KBM-7 (cell line): Measurements from ENCODE around the gene SERPINA10.
"Not testable (repeated sequence)": the region's sequence is repeated elsewhere in the genome, so short reads cannot be mapped to it uniquely, and the experiment has no call there.

Experiments
- DNase-seq: peaks from one replicate; pipeline ENCODE4 v3.0.0-alpha.2; 2015
- in situ Hi-C: fragments of 300-500 bp; cut with MboI; formaldehyde crosslinking; loops from 2 replicates; pipeline ENCODE4 v1.14.3; 2020; ENCODE audit warnings: low sequenced_read_pairs, low pct_unique_long_range_greater_than_20kb, mixed read lengths

Gene SERPINA10

DNA sequence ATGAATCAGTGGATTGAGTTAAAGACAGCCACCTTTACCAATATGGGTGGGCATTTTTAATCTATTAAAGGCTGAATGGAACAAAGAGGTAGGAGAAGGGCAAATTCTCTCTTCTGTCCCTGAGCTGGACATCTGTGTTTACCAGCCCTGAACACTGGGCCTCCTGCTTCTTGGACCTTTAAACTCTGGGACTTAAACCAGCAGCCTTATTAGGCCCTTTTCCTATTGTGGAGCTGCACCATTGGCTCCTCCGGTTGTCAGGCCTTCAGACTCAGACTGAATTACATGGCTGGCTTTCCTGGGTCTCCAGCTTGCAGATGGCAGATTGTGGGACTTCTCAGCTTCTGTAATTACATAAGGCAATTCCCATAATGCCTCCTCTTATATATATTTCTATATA, 23.6 kb upstream of the SERPINA10 start:
- in situ Hi-C loops: no loop called here
- DNase-seq: no peak

DNA sequence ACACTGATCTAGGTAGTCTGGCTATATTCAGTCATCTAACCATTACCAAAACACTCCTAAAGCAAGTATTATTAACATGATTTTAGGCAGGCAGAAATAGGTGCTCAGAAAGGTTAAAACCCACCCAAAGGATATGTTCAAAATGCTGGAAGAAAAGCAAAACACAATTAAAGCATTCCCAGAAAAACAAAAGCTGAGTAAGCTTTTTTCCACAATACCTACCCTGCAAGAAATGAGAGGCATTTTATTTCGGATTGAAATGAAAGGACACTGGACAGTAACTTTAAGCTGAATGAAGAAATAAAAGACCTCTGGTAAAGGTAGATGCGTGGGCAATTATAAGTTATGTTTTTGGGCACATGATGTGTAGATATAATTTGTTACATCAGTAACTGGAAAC, 21.8 kb upstream of the SERPINA10 start:
- DNase-seq: no peak
- in situ Hi-C loops: no loop called here

DNA sequence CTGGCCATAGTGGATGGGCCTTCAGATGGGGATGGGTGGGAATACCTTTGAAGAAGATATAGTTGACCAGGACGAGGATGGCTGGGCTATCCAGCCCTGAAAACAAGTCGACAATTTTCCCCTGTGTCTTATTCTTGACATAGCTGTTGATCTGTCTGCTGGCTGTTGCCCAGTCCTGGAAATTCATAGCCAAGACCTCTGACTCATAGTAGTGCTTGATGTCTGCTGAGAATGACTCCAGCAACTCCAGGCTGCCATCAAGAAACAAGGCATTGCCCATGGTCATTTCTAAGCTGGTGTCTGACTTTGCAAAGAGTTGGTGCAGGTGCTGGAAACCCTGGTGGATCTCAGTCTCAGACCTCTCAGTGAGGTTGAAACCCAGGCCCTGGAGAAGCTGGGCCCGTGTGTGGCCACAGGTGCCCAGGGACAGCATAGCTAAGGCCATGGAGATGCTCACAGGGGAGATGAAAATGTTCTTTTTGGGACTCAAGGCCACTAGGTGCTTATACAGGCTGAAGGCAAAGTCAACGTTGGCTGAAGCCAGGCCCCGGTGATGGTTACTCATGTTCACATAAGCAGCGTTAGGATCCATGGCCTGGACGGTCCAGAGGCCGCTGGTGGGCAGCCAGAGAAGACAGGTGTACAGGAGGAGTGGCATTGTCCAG, 21.1 kb upstream of the SERPINA10 start:
- in situ Hi-C loops: no loop called here
- no peak for DNase-seq

DNA sequence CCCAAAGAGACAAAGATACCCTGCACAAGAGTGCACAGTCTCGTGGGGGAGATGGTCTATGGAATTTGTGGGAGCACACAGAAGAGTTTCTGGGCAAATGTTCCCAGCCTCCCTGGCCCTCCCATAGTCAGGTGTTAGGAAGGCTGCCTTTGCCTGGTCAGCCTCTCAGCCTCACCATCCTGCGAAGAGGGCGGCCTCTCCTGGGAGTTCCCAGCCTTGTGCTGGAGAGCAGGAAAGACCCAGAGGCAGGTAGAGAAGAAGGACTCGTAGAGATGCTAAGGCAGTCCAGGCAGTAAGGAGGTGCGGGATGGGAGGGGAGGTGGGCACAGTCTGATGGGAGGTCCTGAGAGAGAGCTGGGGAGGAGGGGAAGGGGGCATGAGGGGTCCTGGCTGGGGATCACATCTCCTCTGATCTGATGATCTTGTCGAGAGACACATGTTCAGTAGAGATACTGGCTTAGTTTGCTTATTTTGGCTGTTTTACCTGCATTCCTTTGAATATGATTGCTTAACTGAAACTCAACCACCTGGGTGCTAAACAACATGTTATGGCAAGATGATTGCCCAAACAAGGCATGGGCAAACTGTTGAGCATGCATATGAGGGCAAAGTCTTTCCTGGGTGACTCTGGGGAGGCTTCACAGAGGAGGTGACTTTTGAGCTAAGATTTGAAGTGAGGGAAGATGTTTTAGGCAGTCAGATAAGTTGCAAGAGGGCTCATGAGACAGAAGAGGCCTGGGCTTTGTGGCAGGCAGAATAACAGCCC, 19.6 kb upstream of the SERPINA10 start:
- in situ Hi-C loops: no loop called here
- DNase-seq: no peak

DNA sequence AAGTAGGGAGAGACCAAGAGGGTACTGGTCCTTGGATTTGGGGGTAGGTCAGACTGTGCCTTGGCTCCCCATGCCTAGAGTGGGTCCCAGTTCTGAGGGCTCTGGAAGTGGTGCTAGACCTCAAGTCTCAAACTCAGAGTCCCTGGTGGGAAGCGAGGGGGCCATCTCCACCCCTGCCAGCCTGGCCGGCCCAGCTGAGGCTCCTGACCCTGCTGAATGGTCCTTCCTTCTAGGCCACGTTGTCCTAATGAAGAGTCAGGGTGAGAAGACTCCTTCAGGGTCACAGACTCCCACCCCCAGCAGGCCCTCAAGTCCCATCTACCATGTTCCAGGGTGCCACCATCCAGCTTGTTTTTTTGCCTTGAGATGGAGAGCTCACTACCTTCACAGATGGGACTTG, 17.2 kb upstream of the SERPINA10 start:
- in situ Hi-C loops: no loop called here
- DNase-seq: no peak

DNA sequence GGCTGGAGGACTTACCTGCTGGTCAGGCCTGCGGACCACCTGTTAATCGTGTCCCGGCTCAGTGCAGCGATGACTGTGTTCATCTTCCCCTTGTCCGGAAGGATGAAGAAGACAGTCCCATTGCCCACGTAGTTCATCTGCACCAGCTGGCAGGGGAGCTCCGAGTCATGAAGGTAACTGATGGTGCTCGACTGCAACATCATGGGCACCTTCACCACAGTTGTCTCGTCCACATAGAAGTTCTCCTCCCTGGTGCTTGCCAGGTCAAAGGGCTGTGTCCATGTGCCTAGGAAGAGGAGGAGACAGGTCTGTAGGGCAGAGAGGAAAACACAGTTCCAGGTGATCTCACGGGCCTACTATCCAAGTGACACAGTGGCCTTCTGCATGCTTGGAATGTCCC, 16.7 kb upstream of the SERPINA10 start:
- in situ Hi-C loops: no loop called here
- DNase-seq: no peak

DNA sequence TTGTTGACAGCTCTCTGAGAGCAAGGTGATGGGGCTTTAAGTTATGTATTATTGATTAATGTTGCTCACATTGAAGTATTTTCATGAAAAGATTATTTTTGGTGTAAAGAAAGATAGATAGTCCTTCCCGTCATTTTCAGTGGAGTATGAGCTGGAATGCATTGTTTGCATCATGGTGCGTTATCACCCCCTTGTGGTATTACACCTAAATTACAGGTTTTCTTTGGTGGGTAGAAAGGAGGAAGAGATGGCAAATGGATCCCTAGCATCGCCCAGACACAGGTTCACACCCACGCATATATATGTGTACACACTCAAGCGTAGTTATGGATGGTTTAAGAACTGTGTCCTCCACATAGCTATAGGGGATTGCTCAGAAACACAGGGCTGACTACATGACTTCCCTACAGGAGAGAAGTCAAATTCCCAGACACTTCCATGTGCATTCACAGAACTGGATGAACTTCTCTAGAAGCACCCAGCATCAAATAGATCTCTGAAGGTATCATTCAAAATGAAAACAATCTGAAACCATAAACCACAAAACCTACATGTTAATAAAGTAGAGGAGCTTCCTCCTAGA, 14.4 kb upstream of the SERPINA10 start:
- peak; percentile 72 for DNase-seq
- in situ Hi-C loops: no loop called here

DNA sequence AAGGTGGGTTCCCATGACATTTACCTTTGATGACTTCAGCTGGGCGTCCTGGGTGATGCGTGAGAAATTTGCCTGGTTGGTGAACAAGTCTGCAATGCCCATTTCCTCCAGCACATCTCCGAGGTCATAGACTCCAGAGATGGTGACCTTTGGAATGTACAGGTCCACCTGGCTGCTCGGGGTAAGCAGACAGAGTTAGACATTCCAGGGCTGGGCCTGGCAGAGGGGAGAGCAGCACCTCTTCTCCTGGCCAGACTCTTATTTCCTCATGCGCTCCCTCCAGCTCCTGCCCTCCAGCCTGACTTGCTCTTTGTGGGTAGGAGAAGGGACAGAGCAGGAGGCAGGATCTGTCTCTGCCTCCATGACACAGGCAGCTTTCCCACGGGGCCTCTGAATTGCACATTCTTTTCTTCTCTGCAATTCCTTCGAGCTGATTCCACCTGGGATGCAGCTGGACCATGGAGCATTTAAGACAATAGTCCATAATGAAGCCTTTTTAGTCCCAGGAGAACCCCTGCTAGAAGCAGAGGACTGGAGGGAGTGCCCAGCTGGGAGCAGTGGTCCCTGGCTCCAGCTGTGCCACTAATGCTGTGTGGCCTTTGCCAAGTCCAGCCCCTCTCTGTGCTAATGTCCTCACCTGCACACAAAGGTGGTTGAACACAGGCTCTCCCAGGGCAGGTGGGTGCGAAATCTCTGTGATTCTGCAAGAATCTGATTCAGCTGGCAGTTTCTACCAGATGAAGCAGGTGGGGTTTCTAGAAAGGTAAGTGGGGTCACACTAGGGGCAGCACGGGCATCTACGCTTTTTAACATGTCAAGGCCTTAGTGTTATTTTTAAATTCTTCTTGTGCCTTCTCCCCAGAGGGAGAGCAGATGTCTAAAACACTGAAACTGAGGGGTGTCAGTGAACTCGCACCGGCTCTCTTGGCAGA, 13.2 kb upstream of the SERPINA10 start:
- in situ Hi-C loops: no loop called here
- no peak for DNase-seq

DNA sequence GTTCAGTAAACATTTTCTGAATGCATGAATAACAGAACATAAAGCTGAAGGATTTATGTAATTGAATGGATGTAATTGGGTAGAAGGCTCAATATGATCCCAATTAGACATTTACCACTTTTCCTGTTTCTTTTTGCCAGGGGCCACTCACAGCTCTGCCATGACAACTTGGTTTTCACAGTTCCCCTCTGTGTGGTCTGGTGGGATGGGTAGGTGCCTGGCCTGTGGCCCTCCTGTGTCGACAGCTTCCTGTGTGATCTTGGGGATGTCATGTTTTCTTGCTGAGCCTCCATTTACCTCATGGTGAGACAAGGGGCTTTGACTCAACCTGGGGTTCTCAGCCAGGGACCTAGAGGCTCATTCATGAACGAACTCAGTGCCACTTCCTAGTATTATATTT, 12.6 kb upstream of the SERPINA10 start:
- DNase-seq: no peak
- in situ Hi-C loops: no loop called here

DNA sequence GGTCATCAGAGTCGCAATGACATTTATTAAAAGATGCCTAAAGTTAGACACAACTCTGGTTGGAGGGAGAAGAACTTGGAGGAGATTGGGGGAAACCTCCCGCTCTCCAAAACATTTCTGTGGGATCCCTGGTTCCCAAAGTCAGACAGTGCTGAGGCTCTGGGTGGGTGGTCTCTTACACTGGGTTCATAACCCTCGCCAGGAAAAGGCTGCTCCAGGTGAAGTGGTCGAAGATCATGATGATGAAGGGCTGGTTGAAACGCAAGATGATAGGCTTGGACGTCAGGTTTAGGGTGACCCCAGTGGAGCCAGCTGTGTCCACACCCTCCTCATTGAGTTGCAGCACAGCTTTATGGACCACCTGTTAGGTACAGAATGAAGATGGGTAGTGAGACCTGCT, 11.2 kb upstream of the SERPINA10 start:
- in situ Hi-C loops: no loop called here
- DNase-seq: no peak

DNA sequence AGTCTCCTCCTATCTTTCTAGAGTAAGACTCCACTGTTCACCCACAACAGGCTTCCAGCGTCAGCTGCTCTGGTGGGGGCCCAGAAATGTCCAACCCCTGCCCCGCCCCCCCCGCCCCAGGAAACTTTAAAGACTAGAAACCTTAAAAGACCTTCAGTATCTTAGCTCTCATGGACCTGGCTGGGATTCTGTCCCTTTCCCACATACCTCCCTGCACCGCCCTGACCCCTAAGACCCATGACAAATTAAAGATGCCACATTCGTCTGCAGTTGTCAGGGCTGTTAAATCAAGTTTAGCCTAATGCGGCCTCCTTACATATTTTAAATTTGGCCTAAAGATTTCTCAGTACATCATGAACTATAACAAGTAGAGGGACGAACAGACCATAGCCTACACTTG, 10.0 kb upstream of the SERPINA10 start:
- in situ Hi-C loops: no loop called here
- no peak for DNase-seq

DNA sequence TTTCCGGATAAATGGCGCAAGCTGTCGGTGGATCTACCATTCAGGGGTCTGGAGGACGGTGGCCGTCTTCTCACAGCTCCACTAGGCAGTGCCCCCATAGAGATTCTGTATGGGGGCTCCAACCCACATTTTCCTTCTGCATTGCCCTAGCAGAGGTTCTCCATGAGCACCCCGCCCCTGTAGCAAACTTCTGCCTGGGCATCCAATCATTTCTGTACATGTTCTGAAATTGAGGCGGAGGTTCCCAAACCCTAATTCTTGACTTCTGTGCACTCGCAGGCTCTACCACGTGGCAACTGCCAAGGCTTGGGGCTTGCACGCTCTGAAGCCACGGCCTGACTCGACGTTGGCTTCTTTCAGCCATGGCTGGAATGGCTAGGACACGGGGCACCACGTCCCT, 5.1 kb upstream of the SERPINA10 start:
- in situ Hi-C loops: no loop called here
- DNase-seq: no peak

DNA sequence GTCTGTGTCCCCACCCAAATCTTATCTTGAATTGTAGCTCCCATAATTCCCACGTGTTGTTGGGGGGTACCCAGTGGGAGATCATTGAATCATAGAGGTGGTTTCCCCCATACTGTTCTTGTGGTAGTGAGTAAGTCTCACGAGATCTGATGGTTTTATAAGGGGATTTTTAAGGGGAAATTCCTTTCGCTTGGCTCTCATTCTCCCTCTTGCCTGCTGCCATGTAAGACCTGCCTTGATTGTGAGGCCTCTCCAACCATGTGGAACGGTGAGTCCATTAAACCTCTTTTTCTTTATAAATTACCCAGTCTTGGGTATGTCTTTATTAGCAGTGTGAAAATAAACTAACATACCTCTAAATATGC, 3.1 kb upstream of the SERPINA10 start:
- in situ Hi-C loops: not testable (repeated sequence)

DNA sequence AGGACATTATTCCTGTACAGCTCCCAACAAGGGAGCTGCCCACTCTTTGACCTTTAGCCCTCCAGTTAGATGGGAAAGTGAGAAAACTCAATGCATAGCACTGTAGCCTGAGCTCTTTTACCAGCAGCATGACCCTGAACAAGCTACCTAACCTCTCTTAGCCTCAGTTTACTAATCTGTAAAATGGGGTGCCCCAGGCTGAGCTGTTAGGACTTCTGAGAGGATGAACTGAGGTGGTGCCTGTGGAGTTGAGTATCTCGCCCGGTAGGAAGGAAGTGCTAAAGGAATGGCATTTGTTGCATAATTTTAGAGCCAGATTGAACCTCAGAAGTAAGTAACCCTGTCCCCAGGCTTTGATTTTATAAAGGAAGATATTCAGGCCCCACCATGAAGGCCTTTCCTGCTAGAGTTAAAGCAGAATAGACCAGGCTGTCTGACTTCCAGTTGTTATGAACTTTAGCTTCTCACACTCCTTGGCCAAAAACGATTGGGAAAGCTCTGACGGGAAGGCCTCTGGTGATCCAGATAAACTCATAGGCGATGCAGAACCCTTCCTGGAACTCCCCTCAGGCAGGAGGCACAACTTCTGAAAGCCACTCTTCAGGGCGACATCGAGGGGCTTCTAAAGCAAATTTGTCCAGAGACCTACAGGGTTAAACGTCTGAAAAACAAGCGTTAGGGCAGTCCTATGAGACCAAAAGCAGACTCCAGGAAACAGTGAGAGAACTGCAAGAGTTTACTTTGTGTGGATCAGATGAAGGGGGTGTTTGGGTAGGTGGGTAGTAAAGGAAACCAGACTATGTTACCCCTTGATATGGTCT, 2.5 kb upstream of the SERPINA10 start:
- in situ Hi-C loops: no loop called here
- DNase-seq: no peak

More for the DNA sequence above, 3.1 kb upstream of the SERPINA10 start:
- not testable (repeated sequence) for DNase-seq

DNA sequence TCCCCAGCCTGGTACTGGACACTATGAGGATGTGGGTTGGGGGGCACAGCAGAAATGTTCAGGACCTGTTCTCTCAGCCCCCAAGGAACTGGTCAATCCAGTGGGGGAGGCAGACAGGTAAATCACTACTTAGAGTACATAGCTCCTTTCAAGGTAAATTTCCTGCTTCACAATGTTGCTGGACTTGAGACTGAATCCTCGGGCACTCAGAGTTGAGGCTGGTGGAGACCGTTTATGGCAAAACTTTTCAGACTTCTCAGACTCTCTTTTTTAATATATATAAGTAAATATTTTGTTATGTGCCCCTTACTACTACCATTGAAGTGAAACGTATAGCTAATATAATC, 483 bp upstream of the SERPINA10 start:
- no peak for DNase-seq
- in situ Hi-C loops: no loop called here

DNA sequence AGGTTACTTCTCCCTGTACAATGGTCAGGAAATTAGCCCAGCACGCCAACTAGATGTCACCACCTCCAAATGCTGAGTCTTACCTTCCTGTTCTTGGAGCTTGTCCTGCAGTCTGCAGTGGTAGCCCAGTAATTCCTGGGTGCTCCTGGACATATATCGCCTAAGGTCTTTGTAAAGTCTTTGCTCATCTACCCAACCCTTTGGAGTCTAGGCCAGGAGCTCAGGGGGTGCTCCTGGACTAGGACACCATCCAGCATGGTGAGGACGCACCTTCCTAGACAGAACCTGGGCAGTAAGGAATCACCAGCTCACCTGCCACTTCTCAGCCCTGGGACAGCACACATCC, 569 bp downstream of the SERPINA10 start:
- no peak for DNase-seq
- in situ Hi-C loops: no loop called here

DNA sequence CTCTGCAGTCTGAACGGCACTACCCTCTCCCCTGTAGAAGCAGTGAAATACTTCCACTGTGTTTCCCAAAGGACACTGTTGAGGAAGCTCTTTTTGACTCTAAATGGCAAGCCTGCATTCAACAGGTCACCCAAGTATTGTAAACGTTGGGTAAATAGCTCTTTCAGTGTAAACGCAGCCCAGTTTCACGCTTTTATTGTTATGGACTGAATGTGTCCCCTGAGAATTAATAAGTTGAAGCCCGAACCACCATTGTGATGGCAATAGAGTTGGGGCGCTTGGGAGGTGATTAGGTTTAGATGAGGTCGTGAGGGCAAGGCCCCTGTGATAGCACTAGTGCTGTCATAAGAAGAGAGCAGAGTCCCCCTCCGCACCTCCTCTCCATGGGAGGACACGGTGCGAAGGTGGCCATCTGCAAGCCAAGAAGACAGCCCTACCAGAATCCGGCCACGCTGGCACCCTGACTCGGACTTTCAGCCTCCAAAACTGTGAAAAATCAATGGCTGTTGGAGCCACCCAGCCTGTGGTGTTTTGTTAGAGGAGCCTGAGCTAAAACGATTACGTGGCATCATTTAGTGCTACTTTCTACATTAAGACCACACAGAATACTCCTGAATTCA, 1.1 kb downstream of the SERPINA10 start:
- no peak for DNase-seq
- in situ Hi-C loops: no loop called here

DNA sequence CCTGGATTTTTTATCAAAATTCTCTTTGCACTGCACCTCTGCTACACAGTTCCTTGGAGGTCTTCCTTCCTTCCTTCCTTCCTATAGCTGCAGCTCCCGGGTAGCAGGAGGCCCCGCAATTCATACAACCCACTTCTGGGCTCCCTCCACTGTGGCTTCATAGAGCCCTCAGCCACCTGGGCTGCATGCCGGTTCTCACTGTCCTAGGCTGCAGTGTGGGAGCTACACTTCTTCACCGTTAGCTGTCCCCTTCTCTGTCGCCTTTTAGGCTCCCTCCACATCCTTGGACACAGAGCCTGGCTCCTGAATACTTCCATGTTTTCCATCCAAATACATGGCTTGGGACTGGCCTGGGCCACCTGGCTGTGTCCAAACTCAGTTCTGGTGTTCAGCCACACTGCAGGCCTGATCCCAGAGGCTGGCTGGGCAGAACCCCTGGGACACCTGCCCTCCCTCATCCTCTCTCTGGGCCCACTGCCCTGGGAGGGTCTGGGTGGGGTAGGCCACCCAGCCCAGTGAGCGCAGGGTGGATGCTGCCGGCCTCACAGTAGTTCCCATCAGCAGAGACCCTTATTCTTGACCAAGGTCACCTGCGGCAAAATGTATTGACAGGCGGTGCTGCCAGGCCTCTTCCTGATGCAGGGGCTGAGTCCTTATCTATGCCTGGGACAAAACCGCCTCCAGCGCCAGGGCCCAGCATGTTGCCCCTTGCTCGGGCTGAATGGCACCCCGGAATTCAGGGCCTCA, 1.7 kb downstream of the SERPINA10 start:
- in situ Hi-C loops: no loop called here
- DNase-seq: no peak
